SH-SY5Y (cell line): Measurements from ENCODE around the gene SYT17.

Source experiments
- GATA2 ChIP-seq: IDR thresholded peaks from 2 replicates; pipeline ENCODE4 v1.6.1; 2011; ENCODE audit warnings: mild to moderate bottlenecking, low read depth, low read length
- GATA3 ChIP-seq: IDR thresholded peaks from 2 replicates; pipeline ENCODE4 v1.6.1; 2011; ENCODE audit warnings: low read depth, mild to moderate bottlenecking, low read length, moderate library complexity

DNA sequence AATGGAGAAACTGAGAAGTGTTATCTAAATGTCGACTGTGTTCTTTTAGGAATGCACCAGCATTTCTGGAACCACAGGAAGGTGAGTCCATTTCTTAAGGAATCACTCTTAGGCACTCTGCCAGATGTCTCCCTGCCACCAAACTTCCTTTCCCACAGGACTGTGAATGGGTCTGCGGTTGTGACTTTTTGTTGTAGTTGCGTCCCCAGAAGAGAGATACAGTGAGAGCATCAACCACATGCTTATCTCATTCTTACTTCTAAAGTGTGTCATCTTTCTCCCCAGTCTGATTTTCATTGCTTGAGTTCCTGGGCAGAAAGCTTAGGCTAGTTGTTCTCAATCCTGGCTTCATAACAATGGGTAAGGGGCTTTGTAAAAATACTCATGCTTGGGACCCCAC lies 40.8 kb upstream of the SYT17 start:
- no peak for TF ChIP-seq GATA2
- no peak for TF ChIP-seq GATA3
